Spleen (tissue), 11 donors: ENCODE measurements around the gene AQR. TPM values are rescaled to one million over a fixed set of nuclear protein-coding genes. Genes with fewer than 3 reads are reported as not detected.
A peak's percentile ranks its signal among the peaks of the same experiment; 100 is the strongest.

Experiments used
- DNase-seq: peaks from one replicate; pipeline ENCODE4 v3.0.0-alpha.2; 2020
- H3K27ac ChIP-seq, 8 donors: fragments of 200-600 bp; sonication (generic) in 7 of 8; 1 replicate in 4 of 8; 2 replicates in 4 of 8; pipeline versions ENCODE4 v1.5.0 to v1.8.0; 2016 to 2021; ENCODE audit warnings: inconsistent platforms in 4 of 8, mild to moderate bottlenecking in 4 of 8, moderate library complexity in 1 of 8
- H3K27me3 ChIP-seq, 7 donors: fragments of 200-600 bp; sonication (generic) in 6 of 7; replicated peaks in 1 of 7; 1 replicate in 4 of 7; 2 replicates in 3 of 7; pipeline versions ENCODE4 v1.5.0 to v1.8.0; 2016 to 2021; ENCODE audit warnings: inconsistent platforms in 3 of 7, mild to moderate bottlenecking in 1 of 7
- H3K36me3 ChIP-seq, 6 donors: fragments of 200-600 bp; sonication (generic) in 5 of 6; 1 replicate in 4 of 6; 2 replicates in 2 of 6; pipeline versions ENCODE4 v1.5.0 to v1.8.0; 2016 to 2021; ENCODE audit warnings: inconsistent platforms in 2 of 6
- H3K4me1 ChIP-seq, 6 donors: fragments of 200-600 bp; sonication (generic) in 5 of 6; 1 replicate in 3 of 6; 2 replicates in 3 of 6; pipeline versions ENCODE4 v1.5.0 to v1.8.0; 2016 to 2021; ENCODE audit warnings: inconsistent platforms in 3 of 6
- H3K4me3 ChIP-seq, 8 donors: fragments of 200-600 bp; sonication (generic) in 7 of 8; 1 replicate in 4 of 8; 2 replicates in 4 of 8; pipeline versions ENCODE4 v1.5.0 to v1.8.0; 2016 to 2021; ENCODE audit warnings: inconsistent platforms in 4 of 8, mild to moderate bottlenecking in 4 of 8, moderate library complexity in 2 of 8
- H3K9me3 ChIP-seq, 8 donors: fragments of 200-600 bp; sonication (generic) in 7 of 8; 1 replicate in 4 of 8; 2 replicates in 4 of 8; pipeline versions ENCODE4 v1.5.0 to v1.8.0; 2016 to 2021; ENCODE audit warnings: inconsistent platforms in 4 of 8
- CTCF ChIP-seq, 11 experiments: fragments of 200-600 bp in 7 of 11; fragments of 450-650 bp in 4 of 11; sonication (generic) in 4 of 11; IDR thresholded peaks in 8 of 11; conservative IDR thresholded peaks in 3 of 11; 1 replicate in 7 of 11; 2 replicates in 4 of 11; pipeline versions ENCODE4 v1.4.0 to v1.8.0; 2016 to 2021; ENCODE audit warnings: antibody characterized with exemption in 11 of 11, inconsistent platforms in 4 of 11, mild to moderate bottlenecking in 1 of 11
- POLR2A ChIP-seq, 3 donors: fragments of 450-650 bp; IDR thresholded peaks; one replicate each; pipeline ENCODE4 v1.5.1; 2017; ENCODE audit warnings: antibody characterized with exemption in 3 of 3, mild to moderate bottlenecking in 1 of 3
- POLR2AphosphoS5 ChIP-seq, 3 donors: sonication (generic); formaldehyde crosslinking; IDR thresholded peaks; one replicate each; pipeline ENCODE4 v1.5.1; 2017; ENCODE audit warnings: antibody characterized with exemption in 3 of 3
- WGBS, 5 donors: extraction: QIAGEN DNeasy Blood & Tissue Kit in 3 of 5; methylation state at CpG; one replicate each; pipeline versions ENCODE4 v1.1.5 to v1.1.7; 2013 to 2018; 5-methylcytosine and 5-hydroxymethylcytosine counted together
- intact Hi-C: fragments of 100-400 bp; cut with DNase I; formaldehyde crosslinking; loops from one replicate; pipeline ENCODE4 v1.15.0; 2023; ENCODE audit warnings: low total_unique reads
- polyA plus RNA-seq, 3 donors: library from polyadenylated mRNA; stranded (reverse); fragments of 200-250 nt; gene quantifications; one replicate each; pipeline ENCODE4 v1.2.1, GENCODE V29; 2013
- total RNA-seq, 7 donors: library from RNA; depleted of rRNA in 3 of 7; stranded (reverse); fragments of >200 nt in 3 of 7; fragmentation: NEBNext Ultra II Directional in 4 of 7; extraction: Animal tissue kit (Norgen Biotek cat#: 25700) in 4 of 7; gene quantifications; one replicate each; pipeline versions ENCODE4 v1.1.0 to v1.2.1, GENCODE V29; 2016 to 2021
- donor health status: healthy with polysubstance abuse.
- donor health status: DM: no; HTN: no; CAD: no; lungs with moderate emphysema.
- donor health status: DM: no; HTN: no; CAD: no.
- donor health status: Bipolar disorder and iron deficiency.
- donor health status: healthy.
- donor health status: DM: no; HTN: no; CAD: no.
- donor health status: DM: yes; HTN: yes; CAD: no.

The AQR gene
- total and polyA plus RNA-seq, 10 donors, result 10.0 to 38.2 (median 32.7) TPM

DNA sequence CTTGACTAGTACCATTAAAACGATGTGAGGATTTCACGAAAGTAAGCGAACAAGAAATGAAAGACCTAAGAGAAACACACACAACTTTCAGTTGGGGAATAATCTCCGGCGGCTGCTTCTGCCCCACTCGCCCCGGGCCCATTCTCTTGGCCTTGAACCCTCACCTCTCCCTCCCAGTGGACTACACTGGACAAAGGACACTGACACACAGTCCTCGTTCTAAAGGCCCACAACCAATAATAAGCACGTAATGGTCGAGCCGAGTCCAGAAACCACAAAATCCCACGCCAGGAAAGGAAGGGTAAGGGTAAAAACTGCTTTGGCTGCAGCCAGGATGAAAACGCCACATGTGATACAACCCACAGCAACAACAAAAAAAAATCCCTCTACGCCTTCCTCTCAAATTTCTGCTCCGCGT is 18.1 kb upstream of the AQR start:
- no peak for DNase-seq
- no peaks in the 10 kb centered on the region for H3K9me3 ChIP-seq
- peaks cover 0 to 33% (median 10%) of the 10 kb centered on the region in 6 donors for H3K36me3 ChIP-seq
- H3K4me1 ChIP-seq, result peaks cover 33 to 55% (median 45%) of the 10 kb centered on the region in 6 donors
- intact Hi-C loops, result no loop called here
- WGBS, 5 donors, result 0 to 1% (median 0%) methylated on average over 16 of the region's 16 CpGs
- no peaks in the 10 kb centered on the region for H3K27me3 ChIP-seq
- TF ChIP-seq POLR2AphosphoS5 (IDR thresholded peaks at IDR 0.05), result no peak
- no peak for TF ChIP-seq CTCF (IDR thresholded peaks at IDR 0.05 in 8 of 11, conservative IDR thresholded peaks at IDR 0.05 in 3 of 11)
- no peak for TF ChIP-seq POLR2A (IDR thresholded peaks at IDR 0.05)
- H3K27ac ChIP-seq, result peak overlapping the region; percentile 94 to 99 (median 98)
- peak overlapping the region; percentile 65 to 84 (median 80) for H3K4me3 ChIP-seq

GRCh38 chr15:34986771-34987480 is 17.4 kb upstream of the AQR start:
- peaks cover 33 to 55% (median 45%) of the 10 kb centered on the region in 6 donors for H3K4me1 ChIP-seq
- 32 to 43% (median 40%) methylated on average over 9 of the region's 9 CpGs for WGBS, 5 donors
- H3K27ac ChIP-seq, result peak overlapping the region; percentile 94 to 99 (median 98)
- peaks cover 0 to 40% (median 17%) of the 10 kb centered on the region in 6 donors for H3K36me3 ChIP-seq
- no peaks in the 10 kb centered on the region for H3K9me3 ChIP-seq
- H3K4me3 ChIP-seq, result peak overlapping the region; percentile 65 to 84 (median 80)
- intact Hi-C loops, result no loop called here
- no peak for TF ChIP-seq CTCF (IDR thresholded peaks at IDR 0.05 in 8 of 11, conservative IDR thresholded peaks at IDR 0.05 in 3 of 11)
- no peak for TF ChIP-seq POLR2A (IDR thresholded peaks at IDR 0.05)
- TF ChIP-seq POLR2AphosphoS5 (IDR thresholded peaks at IDR 0.05), result no peak
- H3K27me3 ChIP-seq, result no peaks in the 10 kb centered on the region
- no peak for DNase-seq

GRCh38 chr15:34986326-34986725 is 16.8 kb upstream of the AQR start:
- TF ChIP-seq POLR2A (IDR thresholded peaks at IDR 0.05) (no peak), POLR2AphosphoS5 (IDR thresholded peaks at IDR 0.05) (no peak), CTCF (IDR thresholded peaks at IDR 0.05 in 8 of 11, conservative IDR thresholded peaks at IDR 0.05 in 3 of 11) (no peak)
- DNase-seq, result no peak
- Histone ChIP-seq H3K4me1 (peaks cover 33 to 55% (median 45%) of the 10 kb centered on the region in 6 donors), H3K4me3 (peak overlapping the region in 7 of 8 donors; percentile 65 to 84 (median 82)), H3K9me3 (no peaks in the 10 kb centered on the region), H3K27ac (peak overlapping the region in 3 of 8 donors; percentile 97 to 99 (median 98)), H3K27me3 (no peaks in the 10 kb centered on the region), H3K36me3 (peaks cover 0 to 46% (median 21%) of the 10 kb centered on the region in 6 donors)
- intact Hi-C loops, result no loop called here
- WGBS, 5 donors, result 72 to 93% (median 90%) methylated on average over 1 of the region's 1 CpG

DNA sequence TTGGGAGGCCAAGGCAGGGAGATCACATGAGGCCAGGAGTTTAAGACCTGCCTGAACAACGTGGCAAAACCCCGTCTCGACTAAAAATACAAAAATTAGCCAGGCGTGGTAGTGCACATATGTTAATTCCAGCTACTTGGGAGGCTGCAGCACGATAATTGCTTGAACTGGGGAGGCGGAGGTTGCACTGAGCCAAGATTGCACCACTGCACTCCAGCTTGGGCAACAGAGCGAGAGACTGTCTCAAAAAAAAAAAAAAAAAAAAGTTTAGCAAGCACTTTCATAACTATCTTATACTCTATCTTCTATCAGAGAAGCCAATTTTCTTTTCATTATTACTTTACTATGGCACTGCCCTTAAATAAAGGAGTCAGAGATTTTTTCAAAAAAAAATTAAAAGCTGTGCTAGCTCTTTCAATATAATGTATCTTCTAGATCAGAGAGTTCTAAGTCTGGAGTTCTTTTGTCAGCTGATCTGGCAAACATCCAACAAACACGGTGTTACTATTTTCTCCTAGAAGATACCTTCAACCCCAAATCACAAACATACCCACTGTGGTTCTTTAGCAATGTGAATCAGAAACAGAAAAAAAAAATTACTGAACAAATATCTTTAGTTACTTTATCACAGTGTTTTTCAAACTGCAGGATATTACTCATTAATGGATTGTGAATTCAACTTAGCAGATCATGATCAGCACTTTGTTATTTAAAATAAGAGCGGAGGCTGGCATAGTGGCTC is 15.5 kb upstream of the AQR start:
- Histone ChIP-seq H3K27ac (peak overlapping the region in 6 of 8 donors; percentile 16 to 99 (median 36)), H3K4me3 (peak overlapping the region in 1 of 8 donors; percentile 84)
- WGBS, 5 donors, result 54 to 77% (median 61%) methylated on average over 9 of the region's 9 CpGs

More for the DNA sequence above, 15.5 kb upstream of the AQR start:
- Histone ChIP-seq H3K4me1 (peaks cover 33 to 55% (median 45%) of the 10 kb centered on the region in 6 donors), H3K27me3 (no peaks in the 10 kb centered on the region), H3K36me3 (peaks cover 0 to 52% (median 27%) of the 10 kb centered on the region in 6 donors), H3K9me3 (no peaks in the 10 kb centered on the region)
- DNase-seq, result no peak
- intact Hi-C loops, result no loop called here
- no peak for TF ChIP-seq POLR2AphosphoS5 (IDR thresholded peaks at IDR 0.05)
- TF ChIP-seq POLR2A (IDR thresholded peaks at IDR 0.05), result no peak
- TF ChIP-seq CTCF (IDR thresholded peaks at IDR 0.05 in 8 of 11, conservative IDR thresholded peaks at IDR 0.05 in 3 of 11), result no peak
